IPS DF 4.7 (cell line): Measurements from ENCODE around the gene BATF2.

ENCODE experiments used
- DNase-seq: peaks from one replicate; pipeline ENCODE4 v3.0.0-alpha.2; 2013; ENCODE audit warnings: low spot score; ENCODE audit errors: extremely low read depth

BATF2 gene

DNA sequence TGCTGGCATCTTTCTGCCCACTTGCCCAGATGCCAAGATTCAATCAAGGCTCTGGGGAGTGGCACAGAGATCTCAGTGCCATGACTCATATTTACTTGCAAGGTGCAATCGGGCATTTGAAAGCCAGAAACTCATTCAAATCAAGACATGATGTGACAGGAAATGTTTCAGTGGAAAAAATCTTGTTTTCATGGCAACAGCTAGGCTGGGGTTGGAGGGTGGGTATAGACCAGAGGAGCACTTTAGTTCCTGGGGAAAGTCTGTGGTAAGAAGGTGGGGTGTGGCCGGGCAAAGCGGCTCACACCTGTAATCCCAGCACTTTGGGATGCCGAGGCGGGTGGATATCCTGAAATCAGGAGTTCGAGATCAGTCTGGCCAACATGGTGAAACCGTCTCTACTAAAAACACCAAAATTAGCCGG, 26.0 kb downstream of the BATF2 start:
- no peak for DNase-seq

DNA sequence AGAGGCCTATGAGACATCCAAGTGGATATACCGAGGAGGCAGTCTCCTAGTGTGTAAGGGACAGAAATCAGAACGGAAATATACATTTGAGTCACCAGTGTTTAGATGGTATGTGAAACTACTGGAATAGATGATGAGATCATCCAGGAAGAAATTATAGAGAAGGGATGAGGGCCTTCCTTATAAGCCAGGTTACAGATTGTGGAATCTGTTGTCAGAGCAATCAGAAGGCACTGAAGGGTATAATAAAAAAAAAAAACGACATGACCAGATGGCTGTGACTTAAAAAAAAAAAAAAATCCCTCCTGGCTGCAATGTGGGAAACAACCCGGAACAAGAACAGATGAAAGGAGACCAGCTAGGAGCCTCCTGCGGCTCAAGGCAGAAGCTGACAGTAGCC, 27.6 kb downstream of the BATF2 start:
- DNase-seq = no peak

DNA sequence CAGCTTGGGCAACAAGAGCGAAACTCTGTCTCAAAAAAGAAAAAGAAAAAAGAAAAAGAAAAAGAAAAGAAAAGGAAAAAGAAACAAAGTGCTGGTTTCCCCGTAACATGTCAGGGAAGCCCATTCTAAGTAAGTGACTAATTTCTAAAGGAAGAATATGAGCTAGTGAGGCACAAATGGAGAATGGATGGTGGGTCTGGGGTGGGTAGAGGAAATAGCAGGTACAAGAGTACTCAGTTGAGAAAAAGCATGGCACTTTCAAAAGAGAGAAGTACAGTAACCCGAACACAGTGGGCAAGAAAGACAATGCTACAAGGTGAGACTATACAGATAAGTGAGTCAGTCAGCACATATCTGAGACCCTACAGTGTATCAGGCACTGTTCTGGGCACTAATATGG, 29.4 kb downstream of the BATF2 start:
- DNase-seq = no peak

DNA sequence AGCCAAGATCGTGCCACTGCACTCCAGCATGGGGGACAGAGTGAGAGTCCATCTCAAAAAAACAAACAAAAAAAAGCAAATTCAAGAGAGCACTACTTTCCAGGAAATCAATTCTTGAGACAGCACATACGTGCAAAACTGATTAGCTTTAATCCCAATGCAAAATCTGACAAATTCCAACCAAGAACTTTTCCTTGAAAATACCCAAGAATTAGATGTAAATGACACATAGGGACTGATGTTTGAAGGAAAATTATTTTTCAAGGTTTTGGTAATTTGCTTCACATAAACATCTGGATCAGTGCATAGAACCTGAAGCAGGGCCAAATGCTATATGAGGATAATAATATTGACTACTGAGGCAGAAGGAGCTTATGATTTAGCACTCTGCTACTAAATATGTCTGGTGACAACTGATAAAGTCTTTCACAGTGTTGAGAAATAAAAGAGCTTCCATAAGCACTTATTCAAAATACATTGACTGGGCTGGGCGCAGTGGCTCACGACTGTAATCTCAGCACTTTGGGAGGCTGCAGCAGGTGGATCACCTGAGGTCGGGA, 33.6 kb downstream of the BATF2 start:
- DNase-seq = no peak

DNA sequence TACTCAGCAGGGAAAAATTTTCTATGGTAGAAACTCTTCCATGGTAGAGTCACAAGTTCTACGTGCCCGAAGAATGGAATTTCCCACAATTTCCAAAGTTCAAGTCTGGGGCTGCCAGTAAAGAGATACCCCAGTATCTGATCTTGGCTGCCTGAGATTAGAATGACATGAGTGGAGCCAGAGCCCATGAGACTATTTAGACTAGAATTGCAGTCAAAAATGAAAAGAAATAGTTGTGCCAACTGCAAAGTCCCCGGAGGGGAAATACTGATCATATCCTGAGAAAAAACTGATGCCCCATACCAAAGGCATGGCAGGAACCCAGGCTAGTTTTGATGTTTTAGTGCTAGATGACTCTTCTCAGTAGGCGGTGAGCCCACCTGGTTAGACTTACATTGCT, 36.1 kb downstream of the BATF2 start:
- no peak for DNase-seq

DNA sequence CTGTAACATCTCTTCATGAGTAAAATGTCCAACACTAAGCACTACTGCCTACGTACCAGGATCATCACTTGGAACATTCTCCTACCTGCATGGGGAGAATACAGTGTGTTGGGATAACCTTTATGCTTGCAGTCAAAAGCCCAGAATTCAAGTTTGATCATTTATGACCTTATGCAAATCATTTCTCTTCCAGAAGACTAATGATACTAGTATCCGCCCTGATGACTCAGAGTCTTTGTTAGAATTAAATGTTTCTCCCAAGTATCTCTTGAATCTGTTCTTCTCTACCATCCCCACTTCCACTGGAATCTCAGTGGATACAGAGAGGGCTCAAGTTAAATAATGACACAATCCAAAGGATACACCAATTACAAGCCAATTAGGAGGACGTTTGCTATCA, 37.3 kb downstream of the BATF2 start:
- no peak for DNase-seq

DNA sequence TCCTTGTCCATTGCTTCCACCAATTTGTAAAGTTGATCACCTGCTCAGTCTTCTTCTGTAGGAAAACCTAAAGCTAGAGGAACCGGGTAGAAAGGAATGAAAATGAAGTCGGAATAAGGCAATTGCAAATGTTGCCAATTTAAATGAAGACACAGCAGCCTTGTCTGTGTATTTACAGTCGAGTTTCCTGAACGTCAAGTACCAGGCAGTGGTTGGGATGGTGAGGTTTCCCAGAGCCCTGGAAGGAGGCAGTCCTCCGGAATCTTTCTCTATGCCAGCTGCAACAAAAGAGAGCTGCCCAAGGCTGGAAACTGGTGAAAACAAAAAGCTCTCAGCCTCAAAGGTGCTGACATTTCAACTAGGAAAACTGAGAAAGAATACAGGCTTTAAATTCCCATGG, 42.6 kb downstream of the BATF2 start:
- no peak for DNase-seq

DNA sequence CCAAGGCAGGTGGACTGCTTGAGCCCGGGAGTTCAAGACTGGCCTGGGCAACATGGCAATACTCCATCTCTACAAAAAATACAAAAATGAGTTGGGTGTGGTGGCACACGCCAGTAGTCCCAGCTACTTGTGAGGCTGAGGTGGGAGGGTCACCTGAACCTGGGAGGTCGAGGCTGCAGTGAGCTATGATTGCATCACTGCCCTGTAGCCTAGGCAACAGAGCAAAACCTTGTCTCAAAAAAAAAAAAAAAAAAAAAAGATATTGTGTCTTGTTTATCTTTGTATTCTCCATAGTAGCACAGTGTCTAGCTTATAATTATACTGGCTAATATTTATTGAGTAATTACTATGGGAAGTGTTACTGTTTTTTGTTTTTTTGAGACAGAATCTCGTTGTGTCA, 45.2 kb downstream of the BATF2 start:
- DNase-seq = no peak

DNA sequence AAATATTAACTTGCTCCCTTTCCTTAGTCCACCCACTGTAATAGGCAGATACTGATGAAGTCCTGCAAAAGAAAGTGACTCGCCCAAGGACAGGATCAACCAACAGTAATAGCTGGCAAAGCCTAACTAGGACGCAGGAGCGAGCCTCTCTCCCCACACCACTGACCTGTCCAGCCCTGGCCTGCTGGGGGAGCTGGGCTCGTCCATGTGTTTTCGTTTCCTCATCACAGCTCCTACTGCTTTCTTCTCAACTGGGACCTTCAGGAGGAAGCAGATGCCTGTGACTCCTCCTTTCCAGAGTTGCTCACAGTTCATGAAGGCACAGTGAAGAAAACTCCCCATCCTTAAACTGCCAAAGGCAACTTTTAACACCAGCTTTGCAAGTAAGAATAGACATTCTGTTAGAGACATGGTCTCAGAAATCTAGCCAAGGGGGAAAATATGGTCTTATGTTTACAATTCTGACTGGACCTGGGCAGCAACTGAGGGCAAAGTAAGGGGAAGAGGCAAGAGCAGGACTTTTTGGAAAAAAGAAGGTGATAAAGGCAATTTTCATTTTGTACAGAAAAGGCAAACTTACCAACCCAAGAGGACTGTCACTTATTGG, 49.5 kb downstream of the BATF2 start:
- DNase-seq = no peak
